HAP-1 (cell line): ENCODE results near the gene RRAD.
"Not testable (repeated sequence)": the region's sequence is repeated elsewhere in the genome, so short reads cannot be mapped to it uniquely, and the experiment has no call there.

ENCODE experiments used
- DNase-seq, 2 experiments: peaks; one replicate each; pipeline ENCODE4 v3.0.0-alpha.2; 2016 to 2020; ENCODE audit warnings: low spot score in 2 of 2
- H3K27me3 ChIP-seq: fragments of 250-450 bp; sonication (Bioruptor Pico); 2 replicates; pipeline ENCODE4 v1.5.1; 2020; ENCODE audit warnings: low read depth, mild to moderate bottlenecking, moderate library complexity
- H3K36me3 ChIP-seq: fragments of 250-450 bp; sonication (Bioruptor Pico); replicated peaks from 2 replicates; pipeline ENCODE4 v1.5.1; 2020; ENCODE audit warnings: mild to moderate bottlenecking
- H3K4me1 ChIP-seq: fragments of 250-450 bp; sonication (Bioruptor Pico); 2 replicates; pipeline ENCODE4 v1.5.1; 2020; ENCODE audit warnings: mild to moderate bottlenecking
- H3K4me3 ChIP-seq: fragments of 250-450 bp; sonication (Bioruptor Pico); 2 replicates; pipeline ENCODE4 v1.5.1; 2020; ENCODE audit warnings: mild to moderate bottlenecking, moderate library complexity
- H3K9me3 ChIP-seq: fragments of 250-450 bp; sonication (Bioruptor Pico); 2 replicates; pipeline ENCODE4 v1.5.1; 2020; ENCODE audit warnings: mild to moderate bottlenecking, moderate library complexity
- in situ Hi-C: fragments of 300-500 bp; cut with MboI; formaldehyde crosslinking; loops from 3 replicates; pipeline ENCODE4 v1.14.3; 2020; ENCODE audit warnings: low sequenced_read_pairs, inconsistent platforms, mixed read lengths

Gene RRAD

GRCh38 chr16:66958857-66959703 lies 33.7 kb upstream of the RRAD start:
- H3K9me3 ChIP-seq, result no peaks in the 10 kb centered on the region
- in situ Hi-C loops, result no loop called here
- H3K36me3 ChIP-seq, result no peaks in the 10 kb centered on the region
- no peak for DNase-seq
- no peaks in the 10 kb centered on the region for H3K27me3 ChIP-seq
- H3K4me1 ChIP-seq, result peaks cover 3% of the 10 kb centered on the region; the same call in 1 of the 2 replicates
- no peak overlapping the region for H3K4me3 ChIP-seq

GRCh38 chr16:66956154-66956457 lies 30.8 kb upstream of the RRAD start:
- H3K36me3 ChIP-seq, in situ Hi-C loops, H3K27me3 ChIP-seq, H3K4me3 ChIP-seq, DNase-seq, H3K9me3 ChIP-seq: not testable (repeated sequence)
- H3K4me1 ChIP-seq, result peaks cover 10% of the 10 kb centered on the region

- H3K4me3 ChIP-seq, in situ Hi-C loops, H3K9me3 ChIP-seq, DNase-seq, H3K27me3 ChIP-seq, H3K36me3 ChIP-seq: not testable (repeated sequence)
- H3K4me1 ChIP-seq, result peaks cover 10% of the 10 kb centered on the region
These were observed 30.2 kb upstream of the RRAD start for GRCh38 chr16:66955363-66956153.

GRCh38 chr16:66954097-66954659 lies 28.8 kb upstream of the RRAD start:
- peak; percentile 74 to 88 for DNase-seq
- Histone ChIP-seq H3K36me3 (no peaks in the 10 kb centered on the region), H3K4me3 (no peak overlapping the region), H3K4me1 (peaks cover 10% of the 10 kb centered on the region), H3K9me3 (no peaks in the 10 kb centered on the region), H3K27me3 (no peaks in the 10 kb centered on the region)
- in situ Hi-C loops, result no loop called here

- Histone ChIP-seq H3K9me3 (no peaks in the 10 kb centered on the region), H3K4me3 (no peak overlapping the region), H3K27me3 (no peaks in the 10 kb centered on the region), H3K36me3 (no peaks in the 10 kb centered on the region), H3K4me1 (peaks cover 10% of the 10 kb centered on the region)
- in situ Hi-C loops, result no loop called here
- DNase-seq, result no peak
These were observed 28.2 kb upstream of the RRAD start for GRCh38 chr16:66953462-66954096.

GRCh38 chr16:66952430-66953110 lies 27.2 kb upstream of the RRAD start:
- Histone ChIP-seq H3K4me3 (no peak overlapping the region), H3K9me3 (no peaks in the 10 kb centered on the region), H3K36me3 (no peaks in the 10 kb centered on the region), H3K27me3 (no peaks in the 10 kb centered on the region), H3K4me1 (peaks cover 10% of the 10 kb centered on the region)
- in situ Hi-C loops, result no loop called here
- DNase-seq, result peak; percentile 61 to 75

GRCh38 chr16:66950971-66951790 lies 25.8 kb upstream of the RRAD start:
- Histone ChIP-seq H3K9me3 (no peaks in the 10 kb centered on the region), H3K27me3 (no peaks in the 10 kb centered on the region), H3K4me3 (no peak overlapping the region), H3K36me3 (no peaks in the 10 kb centered on the region), H3K4me1 (peaks cover 10% of the 10 kb centered on the region)
- in situ Hi-C loops, result no loop called here
- no peak for DNase-seq

- no peaks in the 10 kb centered on the region for H3K27me3 ChIP-seq
- in situ Hi-C loops, result no loop called here
- H3K4me3 ChIP-seq, result no peak overlapping the region
These were observed 25.1 kb upstream of the RRAD start for GRCh38 chr16:66950437-66950836.

GRCh38 chr16:66949472-66949871 lies 24.1 kb upstream of the RRAD start:
- Histone ChIP-seq H3K4me1 (peaks cover 10% of the 10 kb centered on the region), H3K4me3 (no peak overlapping the region), H3K27me3 (no peaks in the 10 kb centered on the region), H3K36me3 (no peaks in the 10 kb centered on the region), H3K9me3 (no peaks in the 10 kb centered on the region)
- in situ Hi-C loops, result no loop called here
- no peak for DNase-seq

More at GRCh38 chr16:66950437-66950836, 25.1 kb upstream of the RRAD start:
- peaks cover 10% of the 10 kb centered on the region for H3K4me1 ChIP-seq
- no peaks in the 10 kb centered on the region for H3K9me3 ChIP-seq
- DNase-seq, result no peak
- no peaks in the 10 kb centered on the region for H3K36me3 ChIP-seq

- H3K27me3 ChIP-seq, result no peaks in the 10 kb centered on the region
- in situ Hi-C loops, result no loop called here
- no peak overlapping the region for H3K4me3 ChIP-seq
- H3K4me1 ChIP-seq, result peaks cover 9% of the 10 kb centered on the region
- no peak for DNase-seq
- no peaks in the 10 kb centered on the region; the same call in 1 of the 2 replicates for H3K36me3 ChIP-seq
- no peaks in the 10 kb centered on the region for H3K9me3 ChIP-seq
These were observed 23.5 kb upstream of the RRAD start for GRCh38 chr16:66948837-66949225.

- no peak for DNase-seq
- H3K27me3 ChIP-seq, result no peaks in the 10 kb centered on the region
- in situ Hi-C loops, result no loop called here
- H3K4me3 ChIP-seq, result no peak overlapping the region
- peaks cover 4% of the 10 kb centered on the region for H3K4me1 ChIP-seq
- no peaks in the 10 kb centered on the region for H3K9me3 ChIP-seq
- H3K36me3 ChIP-seq, result peaks cover 2% of the 10 kb centered on the region
These were observed 22.9 kb upstream of the RRAD start for GRCh38 chr16:66948134-66948836.

- H3K27me3 ChIP-seq, result no peaks in the 10 kb centered on the region
- H3K4me1 ChIP-seq, result no peaks in the 10 kb centered on the region
- DNase-seq, result peak; percentile 75 to 89
- peaks cover 9% of the 10 kb centered on the region for H3K36me3 ChIP-seq
- in situ Hi-C loops, result no loop called here
- no peak overlapping the region for H3K4me3 ChIP-seq
- H3K9me3 ChIP-seq, result no peaks in the 10 kb centered on the region
These were observed 22.1 kb upstream of the RRAD start for GRCh38 chr16:66947302-66948065.
